Measurements from ENCODE around the gene NELL2. TPM values are rescaled to one million over a fixed set of nuclear protein-coding genes. Genes with fewer than 3 reads are reported as not detected.

Gene NELL2
- total RNA-seq, 1 donor from 2014 or later = 3.0 TPM

- peak; percentile 74 for ATAC-seq
Observed at GRCh38 chr12:44459569-44459968, 416.5 kb downstream of the NELL2 start.

Other genes starting within 250 kb of the NELL2 start
- not detected for gene DBX2, start 174.8 kb upstream of the NELL2 start, total RNA-seq

All from esophagus mucosa (tissue), 1 donor.